Ureter (tissue), 1 donor: ENCODE data around the gene SHTN1. TPM values are rescaled to one million over a fixed set of nuclear protein-coding genes. Genes with fewer than 3 reads are reported as not detected.

Source experiments
- DNase-seq: peaks from one replicate; pipeline ENCODE4 v3.0.0-alpha.2; 2020; ENCODE audit warnings: low spot score
- total RNA-seq: library from RNA; stranded (reverse); gene quantifications from one replicate; pipeline ENCODE4 v1.2.4, GENCODE V29; 2023
- donor health status: DM: yes; HTN: yes; CAD: no.

SHTN1 gene
- total RNA-seq, 1 donor from 2014 or later = 17.1 TPM

- DNase-seq = no peak
Measured at GRCh38 chr10:116985611-116986010, 19.4 kb downstream of the SHTN1 start.

DNA sequence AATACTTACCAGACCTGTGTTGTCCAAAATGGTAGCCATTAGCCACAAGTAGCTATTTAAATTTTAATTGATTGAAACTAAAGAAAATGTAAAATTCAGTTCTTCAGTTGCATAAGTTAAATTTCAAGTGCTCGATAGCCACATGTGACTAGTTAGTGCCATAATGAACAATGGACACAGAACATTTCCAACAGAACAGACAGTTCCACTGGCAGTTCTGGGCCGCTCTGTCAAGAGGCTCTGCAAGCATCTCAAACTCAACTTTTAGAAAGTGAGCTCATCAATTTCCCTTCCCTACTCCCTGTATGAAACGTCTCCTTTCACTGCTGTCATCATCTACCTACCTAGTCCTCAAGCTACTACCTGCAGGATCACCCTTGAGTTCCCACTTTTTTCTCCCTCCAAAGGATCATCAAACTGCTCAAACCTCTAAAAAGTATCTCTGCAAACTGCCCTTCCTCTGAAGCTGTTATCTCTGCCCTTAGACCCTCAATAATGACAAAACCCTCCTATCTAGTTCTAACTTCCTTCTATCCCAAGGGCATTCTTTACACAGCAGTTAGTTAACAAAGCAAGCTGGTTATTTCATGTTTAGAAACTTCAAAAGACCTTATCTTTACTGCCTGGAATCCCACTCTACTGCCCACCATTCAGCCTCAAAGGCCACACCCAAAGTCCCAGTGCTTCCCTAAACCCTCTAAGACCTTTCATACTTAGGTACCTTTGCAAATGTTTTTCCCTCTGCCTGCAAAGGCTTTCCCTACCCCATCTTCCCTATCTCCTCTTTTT, 20.6 kb downstream of the SHTN1 start:
- DNase-seq = no peak

- DNase-seq = no peak
Measured at GRCh38 chr10:116980041-116980440, 24.9 kb downstream of the SHTN1 start.

- no peak for DNase-seq
Measured at GRCh38 chr10:116978901-116979300, 26.1 kb downstream of the SHTN1 start.

GRCh38 chr10:116974456-116975005, 30.5 kb downstream of the SHTN1 start:
- DNase-seq = no peak

DNA sequence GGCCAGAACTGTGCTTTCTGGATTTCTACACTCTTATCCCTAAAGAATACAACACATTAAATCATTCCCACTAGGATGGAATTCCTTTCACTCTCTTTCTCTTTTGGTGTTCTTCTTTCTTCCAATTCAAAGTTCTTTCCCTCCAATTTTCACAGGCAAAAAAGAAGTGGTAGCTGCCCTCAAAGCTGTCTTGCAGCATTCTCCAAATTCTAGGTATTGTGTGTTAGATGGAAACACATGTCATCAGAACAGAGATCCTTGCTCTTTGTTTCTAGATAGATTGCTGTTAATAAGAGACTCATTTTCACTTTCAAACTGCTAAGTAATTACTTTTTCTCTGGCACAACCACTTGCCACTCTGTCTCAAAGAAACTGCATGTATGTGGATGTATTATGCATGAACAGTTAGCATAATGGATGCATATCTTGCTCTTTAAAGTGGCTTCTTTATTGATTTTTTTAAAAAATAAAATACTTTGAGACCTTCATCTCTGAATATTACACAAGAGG, 31.0 kb downstream of the SHTN1 start:
- DNase-seq = no peak

DNA sequence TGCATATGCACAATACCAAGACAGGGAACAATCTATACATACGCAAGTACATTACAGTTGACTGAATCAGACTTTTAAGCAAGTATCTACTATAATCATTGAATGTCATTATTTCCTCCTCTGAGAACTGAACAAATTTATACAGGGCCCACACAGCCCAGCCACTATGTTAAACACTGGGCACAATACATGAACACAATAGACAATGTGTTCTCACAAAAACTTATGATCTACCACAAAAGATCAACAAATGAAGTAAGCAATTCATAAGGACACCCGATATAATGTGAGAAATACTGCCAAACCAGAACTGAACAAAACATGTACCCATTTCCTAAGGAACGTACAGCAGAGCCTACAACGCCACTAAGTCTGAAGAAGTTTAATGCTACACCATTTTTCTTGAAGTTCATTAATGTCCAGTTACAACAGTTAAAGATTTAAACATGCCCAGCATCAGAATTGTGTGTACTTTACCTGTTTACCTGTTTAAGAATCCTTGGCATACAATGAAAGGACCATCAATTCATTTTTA, 31.5 kb downstream of the SHTN1 start:
- DNase-seq = no peak

DNA sequence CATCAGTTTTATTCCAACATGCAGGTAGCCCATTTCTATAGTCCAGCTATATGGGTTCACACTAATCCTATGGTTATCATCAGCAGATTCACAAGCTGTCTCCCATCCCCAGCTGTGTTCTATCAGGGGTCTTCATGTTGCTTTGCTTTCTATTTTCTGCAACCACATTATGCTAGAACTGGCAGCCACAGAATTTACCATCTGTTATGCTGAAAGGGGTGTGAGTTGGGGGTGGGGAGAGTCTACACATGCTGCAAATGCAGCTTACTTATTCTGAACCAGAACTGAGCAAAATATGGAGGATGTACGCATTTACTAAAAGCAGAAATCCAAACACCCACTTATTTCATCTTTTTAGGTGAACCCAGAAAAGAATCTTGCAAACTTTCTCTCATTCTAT, 32.9 kb downstream of the SHTN1 start:
- DNase-seq = no peak

DNA sequence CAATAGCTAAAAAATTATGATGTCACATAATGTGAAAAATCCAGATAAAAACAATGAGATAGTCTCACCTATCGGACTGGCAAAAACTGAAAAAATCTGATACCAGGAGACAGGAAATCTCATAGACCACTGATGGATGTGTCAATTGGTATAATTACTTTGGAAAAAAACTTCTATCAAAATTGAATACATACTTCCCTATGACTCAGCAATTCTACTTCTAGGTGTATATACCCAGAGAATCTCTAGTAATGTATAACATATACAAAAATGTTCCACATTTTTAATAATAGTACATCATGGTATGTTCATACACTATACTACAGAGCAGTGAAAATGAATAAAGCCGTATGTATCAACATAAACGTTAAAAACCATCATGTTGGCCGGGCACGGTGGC, 34.9 kb downstream of the SHTN1 start:
- DNase-seq = no peak

DNA sequence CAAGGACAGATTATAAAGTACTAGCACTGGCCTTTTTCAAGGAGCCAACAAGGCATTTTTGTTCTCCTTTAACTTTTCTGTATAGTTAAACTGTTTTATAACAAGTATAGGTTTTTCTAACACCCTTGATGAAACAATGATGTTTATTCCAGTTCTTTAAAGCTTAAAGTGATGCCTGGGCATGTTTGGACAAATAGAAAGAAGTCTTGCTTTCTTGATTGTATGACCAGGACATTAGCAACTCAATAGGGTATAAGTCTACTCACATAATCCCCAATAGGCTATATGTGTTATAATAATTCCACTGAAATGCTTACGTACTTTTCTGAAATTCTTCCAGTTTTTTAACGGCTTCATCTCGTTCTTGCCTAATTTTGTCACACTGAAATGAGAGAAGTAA, 36.7 kb downstream of the SHTN1 start:
- no peak for DNase-seq

- no peak for DNase-seq
Measured at GRCh38 chr10:116961406-116962251, 43.4 kb downstream of the SHTN1 start.

GRCh38 chr10:116960066-116960776, 44.8 kb downstream of the SHTN1 start:
- DNase-seq = no peak

DNA sequence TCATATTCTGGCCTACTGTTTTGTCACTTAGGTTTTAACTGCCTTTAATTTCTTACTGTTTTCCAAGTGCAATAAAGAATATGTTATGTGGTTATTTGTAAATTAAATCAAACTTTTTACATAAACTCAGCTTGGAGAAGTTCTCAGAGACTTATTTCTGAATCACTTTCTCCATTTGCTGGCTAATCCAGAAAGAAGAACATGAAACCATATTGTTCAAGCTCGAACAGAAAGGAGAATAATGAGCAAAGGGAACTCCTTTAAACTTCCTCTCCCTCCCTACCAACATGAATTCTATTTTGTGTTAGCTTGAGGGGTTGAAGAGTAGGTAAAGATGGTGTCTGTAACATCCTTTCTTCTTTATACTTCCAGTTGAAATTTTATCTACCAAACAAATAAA, 52.3 kb downstream of the SHTN1 start:
- no peak for DNase-seq

DNA sequence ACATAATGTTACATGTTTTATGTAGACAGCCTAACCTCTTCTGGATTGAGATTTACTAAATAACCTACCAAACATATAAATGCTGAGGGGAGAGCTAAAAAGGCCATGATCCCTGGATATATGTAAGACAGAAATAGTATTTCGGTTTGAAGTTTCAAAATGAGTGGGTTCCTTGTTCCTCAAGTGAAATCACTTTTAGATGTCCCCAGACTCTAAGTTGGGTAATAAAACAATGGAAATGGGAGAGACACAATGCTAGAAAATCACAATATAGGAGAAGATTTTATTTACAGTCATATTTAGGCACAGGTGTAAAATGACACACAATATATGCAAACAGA, 56.5 kb downstream of the SHTN1 start:
- DNase-seq = no peak

DNA sequence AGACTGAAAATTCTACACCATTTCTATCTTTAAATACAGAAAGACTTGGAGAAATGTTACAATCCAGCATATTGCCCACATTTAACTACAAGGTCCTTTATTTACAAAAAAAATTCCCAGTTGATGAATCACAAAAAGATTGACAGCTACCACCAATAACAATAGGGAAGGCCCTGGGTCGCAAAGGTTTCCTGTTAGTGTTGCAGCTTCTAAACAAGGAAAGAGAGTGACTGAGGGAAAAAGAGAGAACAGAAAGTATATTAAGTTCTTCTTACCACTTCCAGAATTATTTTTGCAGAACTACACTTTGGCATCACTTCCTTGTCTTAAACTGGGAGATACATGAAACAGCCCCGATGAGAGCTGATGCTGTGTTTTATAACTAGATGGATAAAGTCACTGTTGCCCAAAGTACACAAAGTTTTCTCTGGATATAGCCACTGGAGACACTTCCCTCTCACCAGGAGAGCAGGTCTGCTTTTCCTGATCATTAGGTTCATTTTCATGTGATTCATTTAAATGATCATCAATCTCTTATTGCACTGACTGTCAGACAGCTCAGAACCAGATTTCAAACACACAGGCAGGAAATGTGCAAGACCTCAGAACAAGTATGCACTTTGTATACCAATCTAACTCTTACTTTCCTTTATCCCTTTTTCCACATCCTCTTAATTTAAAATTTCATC, 57.0 kb downstream of the SHTN1 start:
- no peak for DNase-seq

DNA sequence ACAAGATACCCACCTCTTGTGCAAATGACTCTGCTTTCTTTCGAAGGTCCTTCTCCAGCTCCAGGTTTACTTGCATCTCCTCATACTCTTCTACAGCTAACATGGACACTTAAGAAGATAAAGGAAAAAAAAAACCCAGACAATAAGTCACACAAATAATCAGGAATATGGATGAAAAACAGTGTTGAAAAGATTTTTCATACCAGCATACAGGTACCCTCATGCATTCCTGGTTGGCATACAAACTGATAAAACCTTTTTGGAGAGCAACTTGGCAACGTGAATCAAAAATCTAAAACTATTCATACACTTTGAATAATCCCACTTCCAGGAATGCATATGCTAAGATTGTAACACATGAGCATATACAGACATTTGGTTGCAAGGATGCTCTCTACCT, 60.1 kb downstream of the SHTN1 start:
- no peak for DNase-seq

GRCh38 chr10:116931806-116932205, 73.2 kb downstream of the SHTN1 start:
- DNase-seq = no peak

DNA sequence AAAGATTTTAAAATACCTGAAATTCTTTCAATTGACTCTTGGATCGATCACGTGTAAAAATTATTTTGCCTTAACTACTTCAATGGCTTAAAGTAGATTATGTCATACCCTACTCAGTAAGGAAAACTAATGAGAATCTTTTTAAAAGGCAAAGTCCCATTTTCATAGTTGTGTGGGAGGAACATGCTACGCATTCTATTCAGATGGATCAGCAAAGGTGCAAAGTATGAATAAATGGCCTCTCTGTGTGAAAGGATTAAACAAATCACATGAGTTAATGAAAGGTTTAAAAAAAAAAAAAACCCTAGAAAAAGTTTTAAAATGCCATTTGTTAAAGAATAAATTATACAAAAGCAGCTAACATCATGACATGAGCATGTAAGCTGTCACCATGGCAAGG, 78.6 kb downstream of the SHTN1 start:
- no peak for DNase-seq

GRCh38 chr10:116925056-116925455, 79.9 kb downstream of the SHTN1 start:
- DNase-seq = no peak

GRCh38 chr10:116919706-116920105, 85.3 kb downstream of the SHTN1 start:
- DNase-seq = no peak

- no peak for DNase-seq
Measured at GRCh38 chr10:116919164-116919563, 85.8 kb downstream of the SHTN1 start.
